BE2C (cell line): ENCODE measurements around the gene LRRC4B.

ENCODE experiments used
- DNase-seq: peaks from one replicate; pipeline ENCODE4 v3.0.0-alpha.2; 2020
- H3K27me3 ChIP-seq: fragments of 250-450 bp; sonication (Bioruptor Pico); 2 replicates; pipeline ENCODE4 v1.5.1; 2020; ENCODE audit warnings: mild to moderate bottlenecking
- H3K36me3 ChIP-seq: fragments of 250-450 bp; sonication (Bioruptor Pico); 2 replicates; pipeline ENCODE4 v1.5.1; 2020; ENCODE audit warnings: mild to moderate bottlenecking
- H3K4me1 ChIP-seq: fragments of 250-450 bp; sonication (Bioruptor Pico); 2 replicates; pipeline ENCODE4 v1.5.1; 2020
- H3K4me3 ChIP-seq: 2 replicates; pipeline ENCODE4 v1.5.1; 2011; ENCODE audit warnings: low read depth, low read length
- H3K9me3 ChIP-seq: fragments of 250-450 bp; sonication (Bioruptor Pico); 2 replicates; pipeline ENCODE4 v1.5.1; 2020
- TF ChIP-seq, protein P1 (sequence below): IDR thresholded peaks from 2 replicates; pipeline ENCODE4 v1.5.1; 2012; ENCODE audit warnings: mild to moderate bottlenecking, low read depth, low read length

The LRRC4B gene

DNA sequence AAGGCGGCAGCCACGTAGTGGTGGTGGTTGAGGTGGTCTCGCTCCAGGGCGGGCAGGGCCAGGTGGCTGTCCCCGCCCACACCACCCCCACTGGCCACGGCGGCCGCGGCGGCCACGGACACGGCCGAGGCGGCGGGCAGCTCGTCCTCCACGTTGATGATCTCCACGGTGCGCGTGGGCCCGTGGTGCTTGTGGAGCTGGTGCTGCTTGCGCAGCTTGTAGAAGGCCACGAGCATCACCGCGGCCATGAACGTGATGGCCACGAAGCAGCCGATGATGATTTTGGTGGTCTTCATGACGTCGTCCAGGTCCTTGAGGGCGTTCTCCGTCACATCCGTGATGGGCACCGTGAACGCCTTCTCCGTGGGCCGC lies 50.5 kb downstream of the LRRC4B start:
- no peaks in the 10 kb centered on the region for H3K27me3 ChIP-seq
- H3K4me3 ChIP-seq: no peak overlapping the region
- TF ChIP-seq, protein P1, sequence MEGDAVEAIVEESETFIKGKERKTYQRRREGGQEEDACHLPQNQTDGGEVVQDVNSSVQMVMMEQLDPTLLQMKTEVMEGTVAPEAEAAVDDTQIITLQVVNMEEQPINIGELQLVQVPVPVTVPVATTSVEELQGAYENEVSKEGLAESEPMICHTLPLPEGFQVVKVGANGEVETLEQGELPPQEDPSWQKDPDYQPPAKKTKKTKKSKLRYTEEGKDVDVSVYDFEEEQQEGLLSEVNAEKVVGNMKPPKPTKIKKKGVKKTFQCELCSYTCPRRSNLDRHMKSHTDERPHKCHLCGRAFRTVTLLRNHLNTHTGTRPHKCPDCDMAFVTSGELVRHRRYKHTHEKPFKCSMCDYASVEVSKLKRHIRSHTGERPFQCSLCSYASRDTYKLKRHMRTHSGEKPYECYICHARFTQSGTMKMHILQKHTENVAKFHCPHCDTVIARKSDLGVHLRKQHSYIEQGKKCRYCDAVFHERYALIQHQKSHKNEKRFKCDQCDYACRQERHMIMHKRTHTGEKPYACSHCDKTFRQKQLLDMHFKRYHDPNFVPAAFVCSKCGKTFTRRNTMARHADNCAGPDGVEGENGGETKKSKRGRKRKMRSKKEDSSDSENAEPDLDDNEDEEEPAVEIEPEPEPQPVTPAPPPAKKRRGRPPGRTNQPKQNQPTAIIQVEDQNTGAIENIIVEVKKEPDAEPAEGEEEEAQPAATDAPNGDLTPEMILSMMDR: no peak
- no peak for DNase-seq
- H3K4me1 ChIP-seq: peaks cover 3% of the 10 kb centered on the region
- H3K36me3 ChIP-seq: no peaks in the 10 kb centered on the region
- H3K9me3 ChIP-seq: no peaks in the 10 kb centered on the region

- H3K27me3 ChIP-seq: no peaks in the 10 kb centered on the region
- TF ChIP-seq, protein P1: no peak
- no peaks in the 10 kb centered on the region for H3K36me3 ChIP-seq
- H3K4me1 ChIP-seq: peaks cover 3% of the 10 kb centered on the region
- no peak for DNase-seq
- H3K9me3 ChIP-seq: no peaks in the 10 kb centered on the region
- no peak overlapping the region for H3K4me3 ChIP-seq
Observed at GRCh38 chr19:50516964-50517703, 51.1 kb downstream of the LRRC4B start.

DNA sequence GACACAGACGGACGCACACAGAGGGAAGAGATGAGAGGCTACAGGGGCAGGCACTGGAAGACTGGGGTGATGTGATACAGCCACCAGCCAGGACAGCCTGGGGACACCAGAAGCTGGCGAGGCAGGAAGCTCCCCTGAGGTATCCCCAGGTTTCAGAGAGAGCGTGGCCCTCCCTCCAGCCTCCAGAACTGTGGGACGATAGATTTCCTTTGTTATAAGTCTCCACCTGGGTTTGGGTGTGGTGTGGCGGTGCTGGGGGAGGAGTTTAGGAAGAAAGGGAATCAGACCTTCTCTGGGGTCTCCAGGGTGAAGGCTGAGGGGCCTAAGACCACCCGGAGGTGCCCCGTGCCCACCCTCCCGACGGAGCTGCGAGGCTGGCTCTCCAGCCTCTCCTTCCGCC lies 51.8 kb downstream of the LRRC4B start:
- Histone ChIP-seq H3K27me3 (no peaks in the 10 kb centered on the region), H3K4me1 (peaks cover 3% of the 10 kb centered on the region), H3K9me3 (no peaks in the 10 kb centered on the region), H3K36me3 (no peaks in the 10 kb centered on the region), H3K4me3 (no peak overlapping the region)
- TF ChIP-seq, protein P1: no peak
- no peak for DNase-seq

DNA sequence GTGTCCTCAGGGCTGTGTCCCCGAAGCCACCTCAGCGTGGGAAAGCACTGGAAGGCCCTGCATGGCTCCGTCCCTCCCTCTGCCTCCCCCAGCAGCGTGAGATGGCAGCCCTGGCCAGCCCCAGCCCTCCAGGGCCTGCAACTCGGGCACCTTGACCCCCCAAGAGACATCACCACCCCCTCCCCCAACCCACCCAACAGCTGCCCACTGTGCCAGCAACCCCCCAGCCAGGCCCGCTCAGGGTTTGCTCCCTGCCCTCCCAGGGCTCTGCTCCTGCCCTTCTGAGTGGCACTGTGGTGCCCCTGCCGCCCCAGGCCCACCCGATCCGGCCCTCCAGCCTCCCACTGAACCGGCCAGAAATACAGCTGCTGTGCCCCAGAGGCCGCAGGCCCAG lies 53.1 kb downstream of the LRRC4B start:
- peaks cover 3% of the 10 kb centered on the region for H3K4me1 ChIP-seq
- no peak for DNase-seq

DNA sequence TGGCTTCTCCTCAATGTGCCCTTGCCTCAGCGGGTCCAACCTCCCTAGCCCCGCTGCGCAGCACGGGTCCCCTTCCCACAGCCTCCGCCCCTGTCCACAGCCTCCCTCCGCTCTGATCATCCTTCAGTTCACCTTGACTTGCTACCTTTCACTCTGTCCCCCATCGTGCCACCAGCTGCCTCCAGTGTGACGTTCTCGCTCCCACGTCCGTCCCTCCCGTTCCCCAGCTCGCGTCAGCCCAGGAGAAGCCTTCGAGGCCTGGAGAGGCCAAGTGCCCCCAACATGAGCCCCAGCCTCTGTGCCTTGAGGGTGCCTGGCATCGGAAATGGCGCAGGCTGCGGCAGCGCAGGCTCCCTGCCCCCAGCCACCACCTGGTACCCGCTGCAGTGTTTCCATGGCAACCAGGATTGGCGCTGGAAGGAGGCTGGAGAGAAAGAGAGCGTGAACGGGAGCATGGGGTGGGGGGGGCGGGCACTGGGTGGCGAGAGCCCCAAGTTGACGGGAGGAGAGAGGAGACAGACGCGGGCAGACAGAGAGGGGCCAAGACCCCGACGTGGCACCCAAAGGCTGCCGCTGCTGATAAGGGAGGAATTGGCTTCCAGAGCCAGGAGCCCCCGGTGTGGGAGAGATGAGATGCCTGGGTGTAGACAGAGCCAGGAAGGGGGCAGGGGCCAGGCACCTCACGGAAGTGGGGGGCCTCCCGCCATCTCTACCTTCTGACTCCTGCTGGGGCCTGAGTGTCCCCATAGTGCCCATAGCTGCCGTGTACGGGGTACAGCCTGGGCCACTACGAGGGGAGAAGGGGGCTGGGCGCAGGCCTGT lies 53.7 kb downstream of the LRRC4B start:
- TF ChIP-seq, protein P1: no peak
- no peaks in the 10 kb centered on the region for H3K36me3 ChIP-seq
- peaks cover 3% of the 10 kb centered on the region for H3K4me1 ChIP-seq
- no peaks in the 10 kb centered on the region for H3K27me3 ChIP-seq
- peak; percentile 64 for DNase-seq
- no peaks in the 10 kb centered on the region for H3K9me3 ChIP-seq
- peak overlapping the region; percentile 51 for H3K4me3 ChIP-seq

More for the DNA sequence above, 53.1 kb downstream of the LRRC4B start:
- no peaks in the 10 kb centered on the region for H3K27me3 ChIP-seq
- H3K36me3 ChIP-seq: no peaks in the 10 kb centered on the region
- TF ChIP-seq, protein P1: no peak
- no peak overlapping the region for H3K4me3 ChIP-seq
- H3K9me3 ChIP-seq: no peaks in the 10 kb centered on the region
